ENCODE measurements around the gene TRIM10.

The TRIM10 gene
- long read RNA-seq, donor 1, result 0 reads
- long read RNA-seq, donor 2, result 0 reads
- long read RNA-seq, donor 3, result 0 reads
- long read RNA-seq, donor 4, result 0 reads
- long read RNA-seq, donor 5, result 0 reads
- long read RNA-seq, donor 6, result 0 reads
- long read RNA-seq, donor 7, result 0 reads
- long read RNA-seq, donor 8, result 0 reads

- DNase-seq, result no peak
Observed at GRCh38 chr6:30160785-30161531, at the start of gene TRIM10. TSS of gene TRIM10 (minus strand) at chr6:30161211. CDS start at chr6:30160858, 353 bp downstream.

DNA sequence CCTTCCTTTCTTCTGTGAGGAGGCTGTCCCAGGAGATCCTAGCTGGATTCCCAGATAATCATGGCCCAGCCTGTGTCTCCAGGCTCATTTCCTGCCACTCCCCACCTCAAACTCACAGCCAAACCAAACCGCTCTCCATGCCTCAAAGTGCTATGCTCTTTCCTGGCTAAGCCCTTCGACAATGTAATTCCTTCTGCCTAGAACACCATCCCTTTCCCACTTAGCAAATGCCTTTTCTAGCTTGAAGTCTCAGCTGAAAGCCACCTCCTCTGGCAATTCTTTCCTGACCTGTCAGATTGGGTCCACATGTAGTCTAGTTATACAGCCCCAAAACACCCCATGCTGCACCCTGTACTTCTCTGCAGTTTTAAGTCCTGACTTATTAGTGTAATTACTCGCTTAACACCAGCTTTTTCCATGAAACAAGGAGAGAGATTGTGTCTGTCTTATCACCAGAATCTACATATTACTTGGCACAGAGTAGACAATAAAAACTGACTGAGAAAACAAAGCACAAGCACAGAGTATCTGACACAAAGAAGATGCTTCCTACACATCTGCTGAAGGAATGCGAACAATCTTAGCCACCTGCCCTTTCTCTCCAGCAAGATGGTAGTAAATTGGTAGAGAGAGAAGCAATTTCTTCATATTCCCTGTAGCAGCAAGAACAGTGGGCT lies 46.7 kb upstream of the TRIM10 start:
- no peak for DNase-seq

DNA sequence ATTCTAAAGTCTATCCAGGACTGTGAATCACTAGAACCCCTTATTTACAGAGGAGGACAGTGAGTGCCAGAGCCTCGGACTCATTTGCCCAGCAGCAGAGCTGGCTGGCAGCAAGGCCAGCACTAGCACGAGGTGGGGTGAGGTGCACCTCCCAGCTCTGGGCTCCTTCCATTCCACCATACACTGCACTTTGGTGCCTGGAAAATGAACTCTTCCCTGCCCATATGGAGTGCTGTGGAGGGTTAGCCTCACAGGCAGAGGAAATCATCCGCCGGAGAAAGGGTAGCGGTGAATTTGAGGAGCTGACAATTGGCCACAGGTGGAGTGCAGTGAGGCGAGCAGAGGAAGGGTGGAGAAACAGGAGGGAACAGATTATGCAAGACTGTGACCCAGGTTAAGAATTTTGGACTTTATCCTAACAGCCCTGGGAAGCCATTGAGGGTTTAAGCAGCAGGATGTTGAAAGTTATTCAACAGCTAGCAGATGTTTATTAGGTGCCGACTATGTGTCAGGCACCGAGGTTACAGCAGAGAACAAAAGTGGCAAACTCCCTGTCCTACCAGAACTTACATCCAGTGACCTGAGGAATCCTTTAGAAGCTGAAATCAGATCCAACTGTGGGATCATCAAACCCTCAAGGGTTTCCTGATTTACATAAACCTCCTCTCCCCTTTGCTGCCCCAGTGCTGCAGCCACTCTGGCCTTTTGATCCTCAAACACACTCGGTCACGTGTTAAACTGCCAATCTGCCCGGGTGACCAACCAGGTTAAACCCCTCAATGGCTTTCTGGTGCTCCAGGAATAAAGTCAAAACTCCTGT lies 46.0 kb upstream of the TRIM10 start:
- DNase-seq, result peak; percentile 43

GRCh38 chr6:30206152-30206551 lies 45.1 kb upstream of the TRIM10 start:
- DNase-seq, result no peak

DNA sequence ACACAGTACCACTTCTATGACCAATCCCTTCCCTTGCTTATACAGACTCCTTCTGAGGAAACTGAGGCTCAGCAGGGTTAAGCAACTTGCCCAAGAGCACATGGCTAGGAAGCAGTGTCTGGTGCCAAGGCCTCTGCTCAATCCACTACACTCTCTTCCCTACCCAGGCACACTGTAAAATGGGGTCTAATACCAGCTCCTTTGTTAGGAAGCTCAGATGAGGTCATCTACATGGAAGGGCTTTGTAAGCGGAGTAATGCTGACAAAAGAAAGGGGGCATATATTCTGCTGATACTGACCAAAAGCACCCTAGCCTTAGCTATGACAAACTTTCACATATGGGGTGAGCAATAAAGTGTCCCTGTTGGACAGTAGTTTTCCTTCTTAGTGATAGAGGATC lies 43.1 kb upstream of the TRIM10 start:
- no peak for DNase-seq

GRCh38 chr6:30202366-30202765 lies 41.4 kb upstream of the TRIM10 start:
- no peak for DNase-seq

DNA sequence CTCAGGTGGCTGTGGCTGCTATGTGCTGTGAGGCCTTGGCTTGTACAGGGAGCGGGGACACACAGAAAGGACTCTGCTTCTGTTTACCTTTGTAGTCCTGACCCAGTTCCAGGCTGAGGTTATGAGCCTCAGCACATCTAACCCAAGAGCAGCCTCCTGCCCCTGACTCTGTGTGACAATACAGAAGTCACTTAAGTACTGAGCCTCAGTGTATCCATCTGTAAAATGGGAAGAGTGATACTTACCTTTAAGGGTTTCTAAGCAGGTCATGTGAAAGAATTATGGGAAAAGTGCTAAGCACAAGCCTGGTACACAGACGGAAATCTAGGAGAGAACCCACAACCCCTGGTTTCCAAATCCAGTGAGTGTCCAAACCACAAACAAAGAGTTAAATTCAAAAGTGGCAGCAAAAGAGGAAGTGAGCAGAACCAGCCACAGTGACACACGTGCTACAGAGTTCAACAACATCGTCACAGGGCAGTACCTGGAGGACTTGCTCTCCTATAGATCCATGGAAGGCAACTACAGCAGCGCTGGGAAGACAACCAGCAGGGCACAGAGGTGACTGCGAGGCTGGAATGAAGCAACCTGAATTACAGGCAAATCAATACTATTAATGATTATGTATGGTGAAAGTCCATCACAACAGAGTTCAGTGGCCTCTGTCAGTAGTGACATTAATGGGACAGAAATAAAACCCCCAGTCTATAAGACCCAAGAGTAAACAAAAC lies 39.7 kb upstream of the TRIM10 start:
- no peak for DNase-seq

DNA sequence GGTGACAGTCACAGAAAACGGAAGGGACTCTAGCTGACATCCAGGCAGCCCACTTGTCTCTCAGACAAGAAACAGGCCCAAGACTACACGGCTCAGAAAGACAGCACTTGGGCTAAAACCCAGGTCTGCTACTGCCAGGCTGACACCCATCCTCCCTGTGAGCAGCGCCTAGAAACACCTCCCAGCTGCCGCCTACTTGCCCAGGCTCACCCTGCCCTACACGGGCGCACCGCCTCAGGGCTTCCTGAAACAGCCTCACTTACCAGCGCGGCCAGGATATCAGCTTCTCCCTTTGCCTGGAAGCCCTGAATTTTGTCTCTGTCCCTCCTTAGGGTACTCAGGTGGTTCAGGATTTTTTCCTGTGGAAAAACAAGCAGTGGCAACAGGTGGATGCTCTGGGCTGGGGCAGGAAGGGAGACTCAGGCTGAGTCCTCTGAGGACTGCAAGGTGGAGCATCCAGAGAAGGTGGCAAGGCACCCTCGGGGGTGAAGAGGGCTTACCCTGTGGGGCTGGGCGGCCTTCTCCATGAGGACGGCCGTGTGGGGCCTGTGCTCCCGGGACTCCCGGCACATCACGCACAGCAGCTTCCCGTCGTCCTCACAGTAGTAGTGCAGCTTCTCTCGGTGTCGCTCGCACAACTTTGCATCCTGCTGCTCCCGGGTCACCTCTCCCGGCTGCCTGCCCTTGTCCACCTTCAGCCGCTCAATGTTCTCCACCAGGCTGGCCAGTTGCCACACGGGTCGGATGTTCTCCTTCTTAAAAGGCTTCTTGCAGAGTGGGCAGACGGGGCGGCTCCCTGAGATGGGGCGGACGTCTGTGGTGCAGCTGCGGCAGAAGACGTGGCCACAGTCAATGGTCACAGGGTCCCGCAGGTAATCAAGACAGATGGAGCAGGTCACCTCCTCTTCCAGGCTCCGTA lies 37.4 kb upstream of the TRIM10 start:
- DNase-seq, result no peak

DNA sequence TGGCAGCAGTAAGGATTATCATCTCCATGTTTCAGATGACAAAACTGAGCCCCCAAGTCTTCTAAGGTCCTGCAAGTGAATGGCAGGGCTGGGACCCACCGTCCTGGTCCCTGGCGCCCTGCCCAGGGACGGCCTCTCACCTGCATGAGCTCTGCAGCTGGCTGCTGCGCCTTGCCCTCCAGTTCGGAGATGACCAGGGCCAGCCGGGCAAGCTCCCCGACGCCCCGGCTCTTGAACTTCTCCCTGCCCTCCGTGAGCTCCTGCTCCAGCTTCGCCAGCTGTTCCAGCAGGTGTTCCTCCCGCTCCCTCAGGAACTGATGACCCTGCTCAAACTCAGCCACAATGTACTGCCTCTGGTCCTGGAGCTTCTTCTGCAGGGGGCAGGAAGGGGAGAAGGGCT lies 35.4 kb upstream of the TRIM10 start:
- DNase-seq, result no peak

DNA sequence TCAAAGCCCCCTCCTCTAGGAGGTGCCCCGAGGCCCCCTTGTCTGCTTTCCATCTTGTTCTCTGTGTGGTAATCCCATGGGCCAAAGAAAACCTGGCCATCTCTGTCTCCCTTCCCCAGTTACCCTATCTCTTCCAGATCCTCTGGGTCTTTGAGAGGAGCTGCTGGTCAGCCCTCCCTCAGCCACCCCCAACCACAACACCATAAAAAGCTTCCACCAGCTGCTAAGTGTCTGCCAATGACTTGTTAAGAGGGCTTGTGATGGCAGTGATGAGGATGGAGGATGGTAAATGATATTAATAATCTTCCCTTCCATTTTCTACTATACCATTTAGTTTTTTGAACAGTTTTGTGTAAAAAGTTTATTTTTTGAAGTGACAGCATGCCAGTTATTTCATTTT lies 34.9 kb upstream of the TRIM10 start:
- DNase-seq, result no peak

DNA sequence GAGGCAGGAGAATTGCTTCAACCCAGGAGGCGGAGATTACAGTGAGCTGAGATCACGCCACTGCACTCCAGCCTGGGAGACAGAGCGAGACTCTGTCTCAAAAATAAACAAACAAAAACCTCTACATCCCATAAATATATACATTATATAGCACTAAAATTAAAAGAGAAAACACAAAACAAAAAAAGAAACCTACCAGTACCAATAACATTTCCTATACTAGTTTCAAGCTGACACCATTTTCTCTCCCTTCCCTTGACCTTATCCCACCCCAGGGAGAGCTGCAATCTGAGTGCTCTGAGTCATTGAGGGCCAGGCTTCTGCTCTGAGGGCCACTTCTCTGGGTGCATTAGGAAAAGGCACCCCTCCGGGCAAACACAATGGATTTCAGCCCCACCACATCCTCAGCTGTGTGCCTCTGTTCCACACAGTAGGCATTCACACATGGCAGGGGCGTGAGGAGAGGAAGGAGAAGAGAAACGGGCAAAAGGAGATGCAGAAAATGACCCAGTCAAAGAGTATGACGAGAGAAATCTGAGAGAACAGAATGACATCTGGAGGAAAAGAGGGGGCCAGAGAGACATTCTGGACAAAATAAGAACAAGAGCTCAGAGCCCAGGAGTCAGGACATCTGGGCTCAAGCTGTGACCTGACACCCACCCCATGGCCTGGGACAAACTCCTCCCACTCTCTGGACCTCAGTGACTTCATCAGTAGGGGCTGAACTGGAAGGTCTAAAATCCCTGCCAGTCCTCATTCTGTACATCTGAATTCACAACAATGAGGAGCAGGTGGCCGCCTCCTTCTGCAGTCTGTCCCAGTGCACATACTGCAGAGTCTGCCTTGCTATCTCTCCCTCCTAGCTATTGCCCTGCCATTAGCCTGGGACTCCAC lies 34.0 kb upstream of the TRIM10 start:
- DNase-seq, result no peak

- no peak for DNase-seq
Observed at GRCh38 chr6:30192076-30192475, 31.1 kb upstream of the TRIM10 start.

DNA sequence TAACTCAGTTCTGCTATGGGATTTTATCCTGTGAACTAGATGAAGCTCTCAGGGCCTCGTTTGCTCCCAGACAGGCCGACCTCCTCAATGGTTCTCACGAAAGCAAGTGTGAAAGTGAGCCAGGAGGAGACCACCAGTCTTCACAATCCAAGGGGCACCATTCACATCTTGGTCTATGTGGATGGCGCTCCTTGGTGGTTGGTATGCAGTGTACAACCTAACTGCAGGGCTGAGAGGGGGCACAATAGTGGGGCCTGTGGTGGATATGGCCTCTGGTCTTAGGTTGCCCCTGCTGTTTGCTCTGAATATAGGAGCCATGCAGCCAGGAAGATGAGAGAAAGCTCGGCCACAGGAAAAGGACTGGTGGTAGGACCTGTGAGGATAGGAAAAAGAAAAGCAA lies 27.5 kb upstream of the TRIM10 start:
- DNase-seq, result no peak

DNA sequence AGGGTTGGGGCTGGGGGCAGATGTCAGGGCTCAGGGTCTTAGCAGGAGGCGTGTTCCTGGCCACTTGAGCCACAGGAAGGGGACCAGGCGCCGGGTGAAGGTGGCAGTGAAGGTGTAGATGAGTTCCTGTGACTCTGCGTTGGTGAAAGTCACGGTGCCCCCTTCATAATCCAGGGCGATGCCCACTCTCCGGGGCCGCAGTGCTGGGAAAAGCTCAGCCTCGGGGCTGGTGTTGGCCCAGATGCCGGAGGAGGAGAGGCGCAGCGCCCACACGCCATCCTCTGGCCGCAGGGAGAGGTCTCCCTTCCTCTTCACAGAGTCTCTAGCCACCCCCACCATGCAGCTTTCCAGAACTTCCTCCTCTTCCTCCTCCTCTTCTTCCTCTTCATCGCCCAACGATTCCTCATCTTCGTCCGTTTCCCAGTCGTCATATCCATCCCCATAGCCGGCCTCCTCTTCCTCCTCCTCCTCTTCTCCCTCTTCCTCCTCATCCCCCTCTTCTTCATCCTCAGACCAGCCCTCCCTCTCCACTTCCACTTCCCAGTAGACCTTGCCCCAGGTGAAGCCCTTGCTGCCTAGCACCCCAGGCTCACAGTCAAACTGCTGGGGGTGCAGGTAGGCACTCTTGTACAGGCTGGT lies 25.0 kb upstream of the TRIM10 start:
- DNase-seq, result no peak

DNA sequence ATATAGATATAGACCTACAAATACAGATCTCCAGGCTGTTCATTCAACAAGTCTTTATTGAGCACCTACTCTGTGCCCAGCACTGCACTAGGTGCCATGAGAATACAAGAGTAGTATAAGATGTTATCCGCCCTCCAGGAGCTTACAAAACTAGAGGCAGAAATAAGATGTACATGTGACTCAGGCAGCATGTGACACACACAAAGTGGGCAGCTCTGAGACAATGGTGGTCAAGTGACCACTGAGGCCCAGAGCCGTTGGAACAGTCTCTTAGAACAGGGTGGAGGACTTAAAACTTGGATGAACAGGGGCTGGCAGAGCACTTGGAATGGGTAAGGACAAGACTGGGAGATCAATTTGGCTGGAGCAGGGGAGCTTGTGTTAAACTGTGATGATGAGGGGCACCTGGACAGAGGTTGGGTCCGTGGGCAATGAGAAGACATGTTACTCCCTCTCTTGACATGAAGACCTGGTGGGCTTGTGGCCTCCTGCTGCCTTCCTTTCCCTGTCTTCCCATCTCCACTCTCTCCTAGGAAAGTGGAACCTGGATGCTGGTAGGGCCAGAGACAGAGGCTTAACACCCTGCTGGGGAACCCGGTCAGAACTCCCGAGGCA lies 23.5 kb upstream of the TRIM10 start:
- DNase-seq, result no peak

DNA sequence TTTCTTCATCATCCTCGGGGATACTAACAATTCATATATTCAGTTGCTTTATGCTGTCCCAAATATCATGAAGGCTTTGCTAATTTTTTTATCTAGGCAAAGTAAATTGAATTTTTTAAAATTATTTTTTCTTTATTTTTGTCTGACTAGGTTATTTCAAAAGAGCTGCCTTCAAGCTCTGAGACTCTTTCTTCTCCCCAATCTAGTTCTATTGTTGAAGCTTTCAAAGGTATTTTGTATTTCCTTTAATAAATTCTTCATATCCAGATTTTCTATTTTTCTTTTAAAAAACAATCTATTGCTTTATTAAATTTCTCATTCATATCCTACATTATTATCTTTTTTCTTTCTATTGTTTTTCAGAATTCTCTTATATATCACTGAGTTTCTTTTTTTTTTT lies 19.1 kb upstream of the TRIM10 start:
- DNase-seq, result no peak

- DNase-seq, result no peak
Observed at GRCh38 chr6:30178837-30179236, 17.8 kb upstream of the TRIM10 start.

DNA sequence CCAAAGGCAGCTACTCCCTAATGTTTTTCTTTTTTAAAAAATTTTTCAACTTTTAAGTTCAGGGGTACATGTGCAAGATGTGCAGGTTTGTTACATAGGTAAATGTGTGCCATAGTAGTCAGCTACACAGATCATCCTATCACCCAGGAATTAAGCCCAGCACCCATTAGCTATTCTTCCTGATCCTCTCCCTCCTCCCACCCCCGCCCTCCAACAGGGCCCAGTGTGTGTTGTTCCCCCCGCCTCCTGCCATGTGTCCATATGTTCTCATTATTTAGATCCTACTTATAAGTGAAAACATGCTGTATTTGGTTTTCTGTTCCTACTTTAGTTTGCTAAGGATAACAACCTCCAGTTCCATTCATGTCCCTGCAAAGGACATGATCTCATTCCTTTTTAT lies 14.8 kb upstream of the TRIM10 start:
- DNase-seq, result no peak

- no peak for DNase-seq
Observed at GRCh38 chr6:30172681-30173080, 11.7 kb upstream of the TRIM10 start.
